HG03457 (cell line): ENCODE results near the gene IPO4.

Experiments
- ATAC-seq: cut with Tn5 transposase; IDR thresholded peaks from one replicate; pipeline ENCODE4 v1.9.1; 2021; ENCODE audit warnings: moderate number of reproducible peaks; ENCODE audit not compliant: unreplicated experiment

Gene IPO4

GRCh38 chr14:24195186-24196070 lies 6.8 kb upstream of the IPO4 start, which contains the start of gene TM9SF1:
Gene TM9SF1 (minus strand): TSS chr14:24195441. CDS start chr14:24195019, 422 bp downstream.
- ATAC-seq, result peak; percentile 57

- no peak for ATAC-seq
These were observed 6.2 kb upstream of the IPO4 start for GRCh38 chr14:24194873-24195185.

GRCh38 chr14:24194186-24194872 lies 5.7 kb upstream of the IPO4 start:
- ATAC-seq, result no peak

- ATAC-seq, result no peak
These were observed 4.3 kb upstream of the IPO4 start for GRCh38 chr14:24192933-24193332.

GRCh38 chr14:24190416-24190815 lies 1.8 kb upstream of the IPO4 start:
- ATAC-seq, result no peak

- no peak for ATAC-seq
These were observed 844 bp upstream of the IPO4 start for GRCh38 chr14:24189460-24189859.

- no peak for ATAC-seq
These were observed 401 bp upstream of the IPO4 start for GRCh38 chr14:24189059-24189375.

GRCh38 chr14:24187539-24187915 lies 1.1 kb downstream of the IPO4 start:
- no peak for ATAC-seq

- ATAC-seq, result no peak
These were observed 1.6 kb downstream of the IPO4 start for GRCh38 chr14:24186831-24187538.

- ATAC-seq, result no peak
These were observed 2.9 kb downstream of the IPO4 start for GRCh38 chr14:24185741-24186140.

GRCh38 chr14:24185026-24185425 lies 3.6 kb downstream of the IPO4 start:
- ATAC-seq, result no peak

- no peak for ATAC-seq
These were observed 4.3 kb downstream of the IPO4 start for GRCh38 chr14:24184104-24184970.

GRCh38 chr14:24183014-24183481 lies 5.6 kb downstream of the IPO4 start:
- ATAC-seq, result no peak

GRCh38 chr14:24182110-24182882 lies 6.3 kb downstream of the IPO4 start:
- no peak for ATAC-seq

GRCh38 chr14:24181371-24182077 lies 7.1 kb downstream of the IPO4 start:
- ATAC-seq, result no peak

- no peak for ATAC-seq
These were observed 8.4 kb downstream of the IPO4 start for GRCh38 chr14:24179961-24180796.

GRCh38 chr14:24179294-24179960 lies 9.2 kb downstream of the IPO4 start:
- no peak for ATAC-seq
